Activated CD4-positive, alpha-beta T cell treated with anti-CD3 and anti-CD28 coated beads for 24 hours (primary cell): Measurements from ENCODE around the gene KCNN3.

Experiments
- DNase-seq, 2 donors: peaks; one replicate each; pipeline ENCODE4 v3.0.0-alpha.2; 2020; ENCODE audit warnings: low read depth in 2 of 2

The KCNN3 gene

GRCh38 chr1:154841384-154841783 lies 28.7 kb downstream of the KCNN3 start:
- DNase-seq: no peak

GRCh38 chr1:154840269-154841176 lies 29.6 kb downstream of the KCNN3 start:
- no peak for DNase-seq

GRCh38 chr1:154839691-154840090 lies 30.4 kb downstream of the KCNN3 start:
- DNase-seq: no peak

- DNase-seq: no peak
Observed at GRCh38 chr1:154838988-154839387, 31.1 kb downstream of the KCNN3 start.

GRCh38 chr1:154838461-154838860 lies 31.6 kb downstream of the KCNN3 start:
- DNase-seq: no peak

GRCh38 chr1:154837672-154838171 lies 32.4 kb downstream of the KCNN3 start:
- DNase-seq: no peak

GRCh38 chr1:154837034-154837671 lies 32.9 kb downstream of the KCNN3 start:
- DNase-seq: no peak

- no peak for DNase-seq
Observed at GRCh38 chr1:154835531-154836324, 34.4 kb downstream of the KCNN3 start.

- DNase-seq: no peak
Observed at GRCh38 chr1:154833841-154834240, 36.2 kb downstream of the KCNN3 start.

GRCh38 chr1:154833209-154833608 lies 36.9 kb downstream of the KCNN3 start:
- DNase-seq: no peak

- DNase-seq: no peak
Observed at GRCh38 chr1:154832384-154832783, 37.7 kb downstream of the KCNN3 start.

GRCh38 chr1:154831462-154831861 lies 38.6 kb downstream of the KCNN3 start:
- no peak for DNase-seq

- DNase-seq: no peak
Observed at GRCh38 chr1:154829062-154829461, 41.0 kb downstream of the KCNN3 start.

GRCh38 chr1:154824179-154825000 lies 45.7 kb downstream of the KCNN3 start:
- DNase-seq: no peak

- DNase-seq: no peak
Observed at GRCh38 chr1:154822717-154823116, 47.4 kb downstream of the KCNN3 start.

GRCh38 chr1:154822233-154822632 lies 47.8 kb downstream of the KCNN3 start:
- DNase-seq: no peak

- DNase-seq: no peak
Observed at GRCh38 chr1:154821083-154821482, 49.0 kb downstream of the KCNN3 start.

- no peak for DNase-seq
Observed at GRCh38 chr1:154820646-154821045, 49.4 kb downstream of the KCNN3 start.

GRCh38 chr1:154819628-154820590 lies 50.2 kb downstream of the KCNN3 start:
- no peak for DNase-seq

- no peak for DNase-seq
Observed at GRCh38 chr1:154818911-154819310, 51.2 kb downstream of the KCNN3 start.
